IMR-90 (cell line): ENCODE measurements around the gene LEKR1. TPM values are rescaled to one million over a fixed set of nuclear protein-coding genes. Genes with fewer than 3 reads are reported as not detected.

ENCODE experiments used
- ATAC-seq: fragments of 200-7000 bp; cut with Tn5 transposase; 2 replicates; pipeline ENCODE4 v1.9.1; 2020; ENCODE audit warnings: low read depth, mild to moderate bottlenecking, moderate library complexity
- BruUV-seq: library from RNA; stranded (reverse); fragments of 400-500 nt; replicated peaks from 2 replicates; lab custom pipeline; 2021; lab: Mats Ljungman, UMichigan
- CTCF ChIA-PET: fragments of 300-600 bp; formaldehyde crosslinking; extraction: SDS; loops from one replicate; lab custom pipeline; 2021; ENCODE audit warnings: antibody characterized with exemption; lab: Yijun Ruan, JAX
- POLR2A ChIA-PET: fragments of 300-600 bp; sonication (Branson Sonifier 250); formaldehyde crosslinking; loops from one replicate; lab custom pipeline; 2022; ENCODE audit warnings: antibody characterized with exemption; ENCODE audit not compliant: unreplicated experiment; lab: Charles Lee
- DNase-seq: peaks from one replicate; pipeline ENCODE4 v3.0.0; 2013
- H2AFZ ChIP-seq: replicated peaks from 2 replicates; pipeline ENCODE3; 2013; ENCODE audit warnings: low read length, mild to moderate bottlenecking; ENCODE audit not compliant: poor library complexity
- H2AK5ac ChIP-seq: 2 replicates; pipeline ENCODE4 v1.6.1; 2013; ENCODE audit warnings: low read depth, low read length, inconsistent platforms
- H2AK9ac ChIP-seq: replicated peaks from 2 replicates; pipeline ENCODE3; 2013; ENCODE audit warnings: mild to moderate bottlenecking, low read depth, low read length, moderate library complexity; ENCODE audit not compliant: poor library complexity
- H2BK120ac ChIP-seq: 2 replicates; pipeline ENCODE4 v1.6.1; 2013; ENCODE audit warnings: low read depth, low read length, inconsistent platforms
- H2BK15ac ChIP-seq: 3 replicates; pipeline ENCODE4 v1.6.1; 2013; ENCODE audit warnings: low read depth, low read length, inconsistent platforms
- H2BK20ac ChIP-seq: 2 replicates; pipeline ENCODE4 v1.6.1; 2013; ENCODE audit warnings: low read depth, mild to moderate bottlenecking, inconsistent platforms, low read length, moderate library complexity
- H2BK5ac ChIP-seq: 2 replicates; pipeline ENCODE4 v1.6.1; 2013; ENCODE audit warnings: mild to moderate bottlenecking, low read depth, low read length, inconsistent platforms; ENCODE audit not compliant: poor library complexity, severe bottlenecking
- H3K14ac ChIP-seq: replicated peaks from 2 replicates; pipeline ENCODE4 v1.6.1; 2013; ENCODE audit warnings: low read depth, low read length, inconsistent platforms
- H3K18ac ChIP-seq: 2 replicates; pipeline ENCODE4 v1.6.1; 2013; ENCODE audit warnings: low read depth, low read length, control low read depth
- H3K23ac ChIP-seq: 2 replicates; pipeline ENCODE4 v1.6.1; 2013; ENCODE audit warnings: low read depth, low read length, inconsistent platforms
- H3K27ac ChIP-seq: 2 replicates; pipeline ENCODE4 v1.5.1; 2013; ENCODE audit warnings: mild to moderate bottlenecking, control low read depth, low read length; ENCODE audit not compliant: insufficient read depth
- H3K27me3 ChIP-seq: 2 replicates; pipeline ENCODE4 v1.6.1; 2013; ENCODE audit warnings: low read length; ENCODE audit not compliant: control insufficient read depth, insufficient read depth
- H3K36me3 ChIP-seq: 2 replicates; pipeline ENCODE4 v1.6.1; 2013; ENCODE audit warnings: low read length, mixed read lengths; ENCODE audit not compliant: control insufficient read depth, insufficient read depth
- H3K4ac ChIP-seq: 2 replicates; pipeline ENCODE4 v1.6.1; 2013; ENCODE audit warnings: low read depth, low read length, inconsistent platforms
- H3K4me1 ChIP-seq: 2 replicates; pipeline ENCODE4 v1.6.1; 2013; ENCODE audit warnings: low read length, mixed read lengths; ENCODE audit not compliant: control insufficient read depth, insufficient read depth
- H3K4me2 ChIP-seq: 2 replicates; pipeline ENCODE4 v1.6.1; 2013; ENCODE audit warnings: low read depth, mild to moderate bottlenecking, control low read depth, low read length, moderate library complexity
- H3K4me3 ChIP-seq: 2 replicates; pipeline ENCODE4 v1.5.1; 2013; ENCODE audit warnings: low read depth, mild to moderate bottlenecking, control low read depth, low read length, moderate library complexity; ENCODE audit not compliant: insufficient read depth
- H3K56ac ChIP-seq: 2 replicates; pipeline ENCODE4 v1.6.1; 2013; ENCODE audit warnings: low read length, inconsistent platforms; ENCODE audit not compliant: insufficient read depth; ENCODE audit errors: extremely low read depth
- H3K79me1 ChIP-seq, 2 experiments: 2 replicates each; pipeline ENCODE4 v1.6.1; 2013; ENCODE audit warnings: low read length in 2 of 2, inconsistent platforms in 1 of 2, low read depth in 1 of 2
- H3K9ac ChIP-seq: 2 replicates; pipeline ENCODE4 v1.6.1; 2013; ENCODE audit warnings: low read depth, low read length, control low read depth
- H3K9me1 ChIP-seq: 2 replicates; pipeline ENCODE4 v1.6.1; 2013; ENCODE audit warnings: low read length, inconsistent platforms; ENCODE audit not compliant: insufficient read depth
- H3K9me3 ChIP-seq: 2 replicates; pipeline ENCODE4 v1.6.1; 2013; ENCODE audit warnings: low read length; ENCODE audit not compliant: control insufficient read depth, insufficient read depth
- H4K20me1 ChIP-seq: 2 replicates; pipeline ENCODE4 v1.6.1; 2013; ENCODE audit warnings: low read length, inconsistent platforms; ENCODE audit not compliant: insufficient read depth
- H4K5ac ChIP-seq: 2 replicates; pipeline ENCODE4 v1.6.1; 2013; ENCODE audit warnings: mild to moderate bottlenecking, low read depth, low read length, control low read depth
- H4K8ac ChIP-seq, 2 experiments: 2 replicates each; pipeline ENCODE4 v1.6.1; 2013; ENCODE audit warnings: low read depth in 2 of 2, low read length in 2 of 2, control low read depth in 1 of 2, inconsistent platforms in 1 of 2
- H4K91ac ChIP-seq: 2 replicates; pipeline ENCODE4 v1.6.1; 2013; ENCODE audit warnings: low read depth, low read length, inconsistent platforms; ENCODE audit not compliant: insufficient read depth
- ELK1 ChIP-seq: fragments of 150-350 bp; IDR thresholded peaks from 2 replicates; pipeline ENCODE4 v1.6.1; 2016; ENCODE audit warnings: low read depth, mild to moderate bottlenecking, low read length, moderate library complexity, borderline replicate concordance
- FOS ChIP-seq: fragments of 150-350 bp; IDR thresholded peaks from 2 replicates; pipeline ENCODE4 v1.6.1; 2016; ENCODE audit warnings: low read depth, low read length
- MXI1 ChIP-seq: IDR thresholded peaks from 2 replicates; pipeline ENCODE4 v1.6.1; 2012; ENCODE audit warnings: low read depth, mild to moderate bottlenecking, low read length, moderate library complexity, borderline replicate concordance
- NFE2L2 ChIP-seq: fragments of 150-350 bp; IDR thresholded peaks from 2 replicates; pipeline ENCODE4 v1.6.1; 2016; ENCODE audit warnings: low read depth, mild to moderate bottlenecking, low read length
- POLR2A ChIP-seq: IDR thresholded peaks from 2 replicates; pipeline ENCODE4 v1.6.1; 2012; ENCODE audit warnings: mild to moderate bottlenecking, low read depth, low read length
- RCOR1 ChIP-seq: IDR thresholded peaks from 2 replicates; pipeline ENCODE4 v1.6.1; 2012; ENCODE audit warnings: mild to moderate bottlenecking, low read length, improper control_type of control experiment; ENCODE audit not compliant: insufficient replicate concordance
- SMC3 ChIP-seq: fragments of 150-350 bp; IDR thresholded peaks from 2 replicates; pipeline ENCODE4 v1.6.1; 2016; ENCODE audit warnings: low read depth, mild to moderate bottlenecking, antibody characterized with exemption, low read length, moderate library complexity
- USF2 ChIP-seq: fragments of 150-350 bp; IDR thresholded peaks from 2 replicates; pipeline ENCODE4 v1.6.1; 2017; ENCODE audit warnings: mild to moderate bottlenecking, antibody characterized with exemption, low read length, low read depth
- WGBS, 2 experiments: methylation state at CpG; one replicate each; pipeline versions ENCODE4 v1.1.5 to v1.1.7; 2013; ENCODE audit warnings: missing lambda C conversion rate in 2 of 2; ENCODE audit not compliant: insufficient read length in 1 of 2; ENCODE audit errors: extremely low coverage in 2 of 2; 5-methylcytosine and 5-hydroxymethylcytosine counted together
- dilution Hi-C: fragments of 300-500 bp; cut with HindIII; formaldehyde crosslinking; loops from one replicate; pipeline ENCODE4 v1.14.3; 2018; ENCODE audit warnings: low sequenced_read_pairs; ENCODE audit not compliant: unreplicated experiment
- in situ Hi-C: fragments of 300-500 bp; cut with MboI; formaldehyde crosslinking; loops from 3 replicates; pipeline ENCODE4 v1.14.3; 2019; ENCODE audit warnings: low sequenced_read_pairs, inconsistent platforms, mixed read lengths
- intact Hi-C: fragments of 100-400 bp; cut with micrococcal nuclease; formaldehyde crosslinking; loops from 2 replicates; pipeline ENCODE4 v1.10.0; 2022
- polyA plus RNA-seq, 3 experiments: library from polyadenylated mRNA; depleted of rRNA; stranded (reverse); fragments of >200 nt; gene quantifications; 2 replicates each; pipeline ENCODE4 v1.2.3, GENCODE V29; 2012; ENCODE audit warnings: low replicate concordance in 1 of 3
- total RNA-seq: library from RNA; depleted of rRNA; stranded (reverse); fragments of >200 nt; gene quantifications from 2 replicates; pipeline ENCODE4 v1.2.3, GENCODE V29; 2012

Gene LEKR1
- total and polyA plus RNA-seq, 2 of the 4 experiments (the other 2 are of a cell fraction): 0.19 to 0.36 TPM

- no peak overlapping the region for H2AFZ ChIP-seq
- no peak overlapping the region for H2BK120ac ChIP-seq
- no peak overlapping the region for H2BK15ac ChIP-seq
- H3K79me1 ChIP-seq: no peaks in the 10 kb centered on the region
- no peak overlapping the region for H3K23ac ChIP-seq
- H3K4me3 ChIP-seq: no peak overlapping the region
- H3K56ac ChIP-seq: no peak overlapping the region
- no peak overlapping the region for H2AK5ac ChIP-seq
- no peak for ATAC-seq
- POLR2A ChIA-PET: no interaction called here
- H3K9ac ChIP-seq: no peak overlapping the region
- H4K8ac ChIP-seq: no peak overlapping the region
- H3K4me1 ChIP-seq: peaks cover 8% of the 10 kb centered on the region
- H3K9me3 ChIP-seq: no peaks in the 10 kb centered on the region
- no peak overlapping the region for H3K4ac ChIP-seq
- BruUV-seq: no TSS peak
- no peak for DNase-seq
- H3K4me2 ChIP-seq: no peak overlapping the region
- dilution Hi-C loops (no loop called here), in situ Hi-C loops (no loop called here), intact Hi-C loops (no loop called here)
- no peaks in the 10 kb centered on the region for H3K36me3 ChIP-seq
- 0 out of 2 replicates have a peak, but pooled peaks cover 4% of the 10 kb centered on the region for H3K9me1 ChIP-seq
- H3K18ac ChIP-seq: no peak overlapping the region
- no CpG with 5 or more reads among the region's 2 CpGs for WGBS, 2 experiments
- no peak overlapping the region for H3K27ac ChIP-seq
- no peaks in the 10 kb centered on the region for H3K27me3 ChIP-seq
- no peak overlapping the region for H2BK20ac ChIP-seq
- H4K20me1 ChIP-seq: no peaks in the 10 kb centered on the region
- H3K14ac ChIP-seq: no peak overlapping the region; the same call in 1 of the 2 replicates
- H2BK5ac ChIP-seq: no peak overlapping the region
- TF ChIP-seq FOS: no peak
- no peak for TF ChIP-seq SMC3
- TF ChIP-seq MXI1: no peak
- no peak for TF ChIP-seq POLR2A
- TF ChIP-seq NFE2L2: no peak
- no peak for TF ChIP-seq ELK1
- no peak for TF ChIP-seq RCOR1
- TF ChIP-seq USF2: no peak
- CTCF ChIA-PET: no interaction called here
- no peak overlapping the region for H4K91ac ChIP-seq
- H2AK9ac ChIP-seq: no peak overlapping the region
- H4K5ac ChIP-seq: no peak overlapping the region
These were observed 248.8 kb downstream of the LEKR1 start for GRCh38 chr3:157074981-157075380.
